Measurements from ENCODE around the gene NFKBIL1. TPM values are rescaled to one million over a fixed set of nuclear protein-coding genes. Genes with fewer than 3 reads are reported as not detected.

The NFKBIL1 gene
- total and polyA plus RNA-seq, 9 of the 15 experiments (the other 6 are each of a cell fraction or from before 2014, with no cell fraction given): 0.49 to 33.1 (median 7.6) TPM

DNA sequence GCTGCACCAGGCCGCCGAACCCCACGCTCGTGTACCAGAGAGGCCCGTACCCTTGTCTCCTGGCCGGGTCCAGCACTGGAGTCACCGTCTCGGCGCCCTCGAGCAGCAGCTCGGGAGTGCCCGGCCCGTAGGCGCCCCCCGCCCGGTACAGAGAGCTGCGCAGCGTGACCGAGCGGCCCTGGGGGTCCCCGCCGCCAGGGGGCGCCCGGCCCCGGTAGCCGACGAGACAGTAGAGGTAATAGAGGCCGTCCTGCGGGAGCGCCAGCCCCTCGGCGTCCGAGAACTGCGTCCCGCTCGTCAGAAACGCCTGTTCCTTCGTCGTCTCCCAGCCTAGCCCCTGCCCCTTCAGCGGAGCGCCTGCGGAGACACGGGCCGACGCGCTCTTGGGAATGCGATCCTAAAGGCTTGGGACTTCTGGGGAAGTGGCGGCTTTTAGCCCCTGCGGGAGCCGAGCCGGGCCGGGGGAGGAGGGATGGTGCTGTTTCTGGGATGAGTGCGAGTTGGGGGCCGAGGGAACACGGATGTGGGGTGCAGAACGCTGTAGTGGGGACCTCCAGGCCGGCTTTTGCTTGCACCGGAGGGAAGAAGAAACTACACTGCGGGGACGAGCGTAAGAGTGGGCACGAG lies 33.5 kb downstream of the NFKBIL1 start (continued):
- TF ChIP-seq RFX7 (CRISPR knock-in tag; IDR thresholded peaks at IDR 0.05) (no peak), POLR3G (IDR thresholded peaks at IDR 0.05; ENCODE audit: extremely low read depth, insufficient read length, insufficient replicate concordance) (no peak), MCM5 (IDR thresholded peaks at IDR 0.05; ENCODE audit: low read depth) (no peak), NONO (IDR thresholded peaks at IDR 0.05; ENCODE audit: low read depth in 2 of 2, low read length in 1 of 2) (peak in 1 of 2 experiments; percentile 62; a peak in 1 of 4 replicates), BRD9 (IDR thresholded peaks at IDR 0.05; ENCODE audit: low read depth, partially characterized antibody) (no peak), FUS (optimal IDR thresholded peaks at IDR 0.05; ENCODE audit: low read depth, low read length) (no peak)
- TF ChIP-seq, protein P1, sequence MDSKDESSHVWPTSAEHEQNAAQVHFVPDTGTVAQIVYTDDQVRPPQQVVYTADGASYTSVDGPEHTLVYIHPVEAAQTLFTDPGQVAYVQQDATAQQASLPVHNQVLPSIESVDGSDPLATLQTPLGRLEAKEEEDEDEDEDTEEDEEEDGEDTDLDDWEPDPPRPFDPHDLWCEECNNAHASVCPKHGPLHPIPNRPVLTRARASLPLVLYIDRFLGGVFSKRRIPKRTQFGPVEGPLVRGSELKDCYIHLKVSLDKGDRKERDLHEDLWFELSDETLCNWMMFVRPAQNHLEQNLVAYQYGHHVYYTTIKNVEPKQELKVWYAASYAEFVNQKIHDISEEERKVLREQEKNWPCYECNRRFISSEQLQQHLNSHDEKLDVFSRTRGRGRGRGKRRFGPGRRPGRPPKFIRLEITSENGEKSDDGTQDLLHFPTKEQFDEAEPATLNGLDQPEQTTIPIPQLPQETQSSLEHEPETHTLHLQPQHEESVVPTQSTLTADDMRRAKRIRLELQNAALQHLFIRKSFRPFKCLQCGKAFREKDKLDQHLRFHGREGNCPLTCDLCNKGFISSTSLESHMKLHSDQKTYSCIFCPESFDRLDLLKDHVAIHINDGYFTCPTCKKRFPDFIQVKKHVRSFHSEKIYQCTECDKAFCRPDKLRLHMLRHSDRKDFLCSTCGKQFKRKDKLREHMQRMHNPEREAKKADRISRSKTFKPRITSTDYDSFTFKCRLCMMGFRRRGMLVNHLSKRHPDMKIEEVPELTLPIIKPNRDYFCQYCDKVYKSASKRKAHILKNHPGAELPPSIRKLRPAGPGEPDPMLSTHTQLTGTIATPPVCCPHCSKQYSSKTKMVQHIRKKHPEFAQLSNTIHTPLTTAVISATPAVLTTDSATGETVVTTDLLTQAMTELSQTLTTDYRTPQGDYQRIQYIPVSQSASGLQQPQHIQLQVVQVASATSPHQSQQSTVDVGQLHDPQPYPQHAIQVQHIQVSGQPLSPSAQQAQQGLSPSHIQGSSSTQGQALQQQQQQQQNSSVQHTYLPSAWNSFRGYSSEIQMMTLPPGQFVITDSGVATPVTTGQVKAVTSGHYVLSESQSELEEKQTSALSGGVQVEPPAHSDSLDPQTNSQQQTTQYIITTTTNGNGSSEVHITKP (IDR thresholded peaks at IDR 0.05; ENCODE audit: partially characterized antibody): peak; percentile 35
- TF ChIP-seq, protein P2, sequence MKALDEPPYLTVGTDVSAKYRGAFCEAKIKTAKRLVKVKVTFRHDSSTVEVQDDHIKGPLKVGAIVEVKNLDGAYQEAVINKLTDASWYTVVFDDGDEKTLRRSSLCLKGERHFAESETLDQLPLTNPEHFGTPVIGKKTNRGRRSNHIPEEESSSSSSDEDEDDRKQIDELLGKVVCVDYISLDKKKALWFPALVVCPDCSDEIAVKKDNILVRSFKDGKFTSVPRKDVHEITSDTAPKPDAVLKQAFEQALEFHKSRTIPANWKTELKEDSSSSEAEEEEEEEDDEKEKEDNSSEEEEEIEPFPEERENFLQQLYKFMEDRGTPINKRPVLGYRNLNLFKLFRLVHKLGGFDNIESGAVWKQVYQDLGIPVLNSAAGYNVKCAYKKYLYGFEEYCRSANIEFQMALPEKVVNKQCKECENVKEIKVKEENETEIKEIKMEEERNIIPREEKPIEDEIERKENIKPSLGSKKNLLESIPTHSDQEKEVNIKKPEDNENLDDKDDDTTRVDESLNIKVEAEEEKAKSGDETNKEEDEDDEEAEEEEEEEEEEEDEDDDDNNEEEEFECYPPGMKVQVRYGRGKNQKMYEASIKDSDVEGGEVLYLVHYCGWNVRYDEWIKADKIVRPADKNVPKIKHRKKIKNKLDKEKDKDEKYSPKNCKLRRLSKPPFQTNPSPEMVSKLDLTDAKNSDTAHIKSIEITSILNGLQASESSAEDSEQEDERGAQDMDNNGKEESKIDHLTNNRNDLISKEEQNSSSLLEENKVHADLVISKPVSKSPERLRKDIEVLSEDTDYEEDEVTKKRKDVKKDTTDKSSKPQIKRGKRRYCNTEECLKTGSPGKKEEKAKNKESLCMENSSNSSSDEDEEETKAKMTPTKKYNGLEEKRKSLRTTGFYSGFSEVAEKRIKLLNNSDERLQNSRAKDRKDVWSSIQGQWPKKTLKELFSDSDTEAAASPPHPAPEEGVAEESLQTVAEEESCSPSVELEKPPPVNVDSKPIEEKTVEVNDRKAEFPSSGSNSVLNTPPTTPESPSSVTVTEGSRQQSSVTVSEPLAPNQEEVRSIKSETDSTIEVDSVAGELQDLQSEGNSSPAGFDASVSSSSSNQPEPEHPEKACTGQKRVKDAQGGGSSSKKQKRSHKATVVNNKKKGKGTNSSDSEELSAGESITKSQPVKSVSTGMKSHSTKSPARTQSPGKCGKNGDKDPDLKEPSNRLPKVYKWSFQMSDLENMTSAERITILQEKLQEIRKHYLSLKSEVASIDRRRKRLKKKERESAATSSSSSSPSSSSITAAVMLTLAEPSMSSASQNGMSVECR (CRISPR knock-in tag; IDR thresholded peaks at IDR 0.05): peak; percentile 83
- TF ChIP-seq, protein P3, sequence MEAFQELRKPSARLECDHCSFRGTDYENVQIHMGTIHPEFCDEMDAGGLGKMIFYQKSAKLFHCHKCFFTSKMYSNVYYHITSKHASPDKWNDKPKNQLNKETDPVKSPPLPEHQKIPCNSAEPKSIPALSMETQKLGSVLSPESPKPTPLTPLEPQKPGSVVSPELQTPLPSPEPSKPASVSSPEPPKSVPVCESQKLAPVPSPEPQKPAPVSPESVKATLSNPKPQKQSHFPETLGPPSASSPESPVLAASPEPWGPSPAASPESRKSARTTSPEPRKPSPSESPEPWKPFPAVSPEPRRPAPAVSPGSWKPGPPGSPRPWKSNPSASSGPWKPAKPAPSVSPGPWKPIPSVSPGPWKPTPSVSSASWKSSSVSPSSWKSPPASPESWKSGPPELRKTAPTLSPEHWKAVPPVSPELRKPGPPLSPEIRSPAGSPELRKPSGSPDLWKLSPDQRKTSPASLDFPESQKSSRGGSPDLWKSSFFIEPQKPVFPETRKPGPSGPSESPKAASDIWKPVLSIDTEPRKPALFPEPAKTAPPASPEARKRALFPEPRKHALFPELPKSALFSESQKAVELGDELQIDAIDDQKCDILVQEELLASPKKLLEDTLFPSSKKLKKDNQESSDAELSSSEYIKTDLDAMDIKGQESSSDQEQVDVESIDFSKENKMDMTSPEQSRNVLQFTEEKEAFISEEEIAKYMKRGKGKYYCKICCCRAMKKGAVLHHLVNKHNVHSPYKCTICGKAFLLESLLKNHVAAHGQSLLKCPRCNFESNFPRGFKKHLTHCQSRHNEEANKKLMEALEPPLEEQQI (IDR thresholded peaks at IDR 0.05): no peak
- TF ChIP-seq, protein P4, sequence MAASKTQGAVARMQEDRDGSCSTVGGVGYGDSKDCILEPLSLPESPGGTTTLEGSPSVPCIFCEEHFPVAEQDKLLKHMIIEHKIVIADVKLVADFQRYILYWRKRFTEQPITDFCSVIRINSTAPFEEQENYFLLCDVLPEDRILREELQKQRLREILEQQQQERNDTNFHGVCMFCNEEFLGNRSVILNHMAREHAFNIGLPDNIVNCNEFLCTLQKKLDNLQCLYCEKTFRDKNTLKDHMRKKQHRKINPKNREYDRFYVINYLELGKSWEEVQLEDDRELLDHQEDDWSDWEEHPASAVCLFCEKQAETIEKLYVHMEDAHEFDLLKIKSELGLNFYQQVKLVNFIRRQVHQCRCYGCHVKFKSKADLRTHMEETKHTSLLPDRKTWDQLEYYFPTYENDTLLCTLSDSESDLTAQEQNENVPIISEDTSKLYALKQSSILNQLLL (CRISPR knock-in tag; IDR thresholded peaks at IDR 0.05; ENCODE audit: borderline replicate concordance): no peak
- TF ChIP-seq, protein P5, sequence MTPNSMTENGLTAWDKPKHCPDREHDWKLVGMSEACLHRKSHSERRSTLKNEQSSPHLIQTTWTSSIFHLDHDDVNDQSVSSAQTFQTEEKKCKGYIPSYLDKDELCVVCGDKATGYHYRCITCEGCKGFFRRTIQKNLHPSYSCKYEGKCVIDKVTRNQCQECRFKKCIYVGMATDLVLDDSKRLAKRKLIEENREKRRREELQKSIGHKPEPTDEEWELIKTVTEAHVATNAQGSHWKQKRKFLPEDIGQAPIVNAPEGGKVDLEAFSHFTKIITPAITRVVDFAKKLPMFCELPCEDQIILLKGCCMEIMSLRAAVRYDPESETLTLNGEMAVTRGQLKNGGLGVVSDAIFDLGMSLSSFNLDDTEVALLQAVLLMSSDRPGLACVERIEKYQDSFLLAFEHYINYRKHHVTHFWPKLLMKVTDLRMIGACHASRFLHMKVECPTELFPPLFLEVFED (CRISPR knock-in tag; conservative IDR thresholded peaks at IDR 0.05): no peak
